Lung (tissue), 12 donors: ENCODE results near the gene POU2F1. TPM values are rescaled to one million over a fixed set of nuclear protein-coding genes. Genes with fewer than 3 reads are reported as not detected.

Experiments
- ATAC-seq: fragments of 200-7000 bp; cut with Tn5 transposase; one replicate; pipeline ENCODE4 v1.9.1; 2020; ENCODE audit warnings: moderate number of reproducible peaks; ENCODE audit not compliant: insufficient read depth, low FRiP score
- DNase-seq, 3 donors: peaks; one replicate each; pipeline ENCODE4 v3.0.0-alpha.2; 2013 to 2017
- H3K27ac ChIP-seq, 2 donors: one replicate each; pipeline ENCODE4 v1.5.1; 2013; ENCODE audit warnings: mild to moderate bottlenecking in 2 of 2, moderate library complexity in 2 of 2, control low read depth in 1 of 2, inconsistent platforms in 1 of 2, low read depth in 1 of 2, low read length in 1 of 2
- H3K27me3 ChIP-seq, 3 donors: one replicate each; pipeline ENCODE4 v1.5.1; 2013; ENCODE audit warnings: low read length in 2 of 3; ENCODE audit not compliant: control insufficient read depth in 3 of 3, insufficient read depth in 3 of 3
- H3K36me3 ChIP-seq, 4 donors: one replicate each; pipeline ENCODE4 v1.5.1; 2013; ENCODE audit warnings: low read length in 4 of 4, mild to moderate bottlenecking in 1 of 4, moderate library complexity in 1 of 4; ENCODE audit not compliant: control insufficient read depth in 4 of 4, insufficient read depth in 4 of 4
- H3K4me1 ChIP-seq, 5 donors: one replicate each; pipeline ENCODE4 v1.5.1; 2013; ENCODE audit warnings: low read length in 5 of 5, mild to moderate bottlenecking in 2 of 5, moderate library complexity in 1 of 5; ENCODE audit not compliant: control insufficient read depth in 5 of 5, insufficient read depth in 5 of 5
- H3K4me3 ChIP-seq: one replicate; pipeline ENCODE4 v1.5.1; 2013; ENCODE audit warnings: mild to moderate bottlenecking, control low read depth, moderate library complexity
- H3K9ac ChIP-seq, 2 donors: one replicate each; pipeline ENCODE4 v1.5.1; 2013; ENCODE audit warnings: low read length in 2 of 2, control low read depth in 1 of 2; ENCODE audit not compliant: insufficient read depth in 1 of 2
- H3K9me3 ChIP-seq, 4 donors: one replicate each; pipeline ENCODE4 v1.5.1; 2013; ENCODE audit warnings: low read length in 3 of 4, mild to moderate bottlenecking in 1 of 4, moderate library complexity in 1 of 4; ENCODE audit not compliant: control insufficient read depth in 4 of 4, insufficient read depth in 3 of 4
- CTCF ChIP-seq: IDR thresholded peaks from 2 replicates; pipeline ENCODE4 v1.5.1; 2012; ENCODE audit warnings: mild to moderate bottlenecking; ENCODE audit errors: control extremely low read depth, extremely low read depth
- WGBS, 2 donors: extraction: QIAGEN DNeasy Blood & Tissue Kit; methylation state at CpG; one replicate each; pipeline ENCODE4 v1.1.7; 2013; 5-methylcytosine and 5-hydroxymethylcytosine counted together
- polyA plus RNA-seq, 2 donors: library from polyadenylated mRNA; stranded (reverse); fragments of 200-250 nt; gene quantifications; one replicate each; pipeline ENCODE4 v1.2.1, GENCODE V29; 2013
- total RNA-seq, 2 donors: library from RNA; depleted of rRNA in 1 of 2; stranded (reverse); fragments of >200 nt in 1 of 2; gene quantifications; one replicate each; pipeline ENCODE4 v1.2.1, GENCODE V29; 2014 to 2021
- donor health status: control.
- donor health status: control.
- donor health status: Bipolar disorder and iron deficiency.
- donor health status: healthy.
- donor health status: DM: yes; HTN: yes; CAD: no.

The POU2F1 gene
- total and polyA plus RNA-seq, 4 donors: 2.0 to 34.4 (median 8.7) TPM

- no peaks in the 10 kb centered on the region for H3K27me3 ChIP-seq
- no peaks in the 10 kb centered on the region for H3K36me3 ChIP-seq
- H3K4me1 ChIP-seq: peaks cover 0 to 2% (median 0%) of the 10 kb centered on the region in 5 donors
- no peak for ATAC-seq
- H3K9me3 ChIP-seq: no peaks in the 10 kb centered on the region
- no peak overlapping the region for H3K9ac ChIP-seq
- DNase-seq: no peak
- 79 to 88% methylated on average over 8 of the region's 8 CpGs for WGBS, 2 donors
- H3K4me3 ChIP-seq: no peak overlapping the region
- H3K27ac ChIP-seq: no peak overlapping the region
- no peak for TF ChIP-seq CTCF
These were observed 211.4 kb downstream of the POU2F1 start for GRCh38 chr1:167431909-167432650.

- Histone ChIP-seq H3K36me3 (no peaks in the 10 kb centered on the region), H3K9ac (no peak overlapping the region), H3K9me3 (no peaks in the 10 kb centered on the region), H3K27ac (no peak overlapping the region), H3K4me1 (peaks cover 0 to 2% (median 0%) of the 10 kb centered on the region in 5 donors), H3K27me3 (no peaks in the 10 kb centered on the region), H3K4me3 (no peak overlapping the region)
- ATAC-seq: no peak
- 98% methylated on average over 7 of the region's 7 CpGs for WGBS, 2 donors
- TF ChIP-seq CTCF: no peak
- DNase-seq: no peak
These were observed 212.1 kb downstream of the POU2F1 start for GRCh38 chr1:167432780-167433179.

GRCh38 chr1:167433884-167434283 lies 213.2 kb downstream of the POU2F1 start:
- DNase-seq (no peak), ATAC-seq (no peak)
- no peaks in the 10 kb centered on the region for H3K9me3 ChIP-seq
- H3K36me3 ChIP-seq: no peaks in the 10 kb centered on the region
- H3K27ac ChIP-seq: no peak overlapping the region
- peaks cover 0 to 1% (median under 1%) of the 10 kb centered on the region in 5 donors for H3K4me1 ChIP-seq
- no peak overlapping the region for H3K9ac ChIP-seq
- H3K27me3 ChIP-seq: peaks cover 0 to 4% (median 0%) of the 10 kb centered on the region in 3 donors
- H3K4me3 ChIP-seq: no peak overlapping the region
- no peak for TF ChIP-seq CTCF
- 94 to 96% methylated on average over 6 of the region's 6 CpGs for WGBS, 2 donors
